HG03565 (cell line): ENCODE results near the gene POU2AF2.

Experiments
- ATAC-seq: cut with Tn5 transposase; IDR thresholded peaks from one replicate; pipeline ENCODE4 v1.9.1; 2021; ENCODE audit warnings: mild to moderate bottlenecking, moderate library complexity; ENCODE audit not compliant: unreplicated experiment

The POU2AF2 gene

GRCh38 chr11:111329306-111330204, 84.0 kb downstream of the POU2AF2 start:
- ATAC-seq, result no peak

GRCh38 chr11:111330234-111330893, 84.8 kb downstream of the POU2AF2 start:
- ATAC-seq, result no peak

DNA sequence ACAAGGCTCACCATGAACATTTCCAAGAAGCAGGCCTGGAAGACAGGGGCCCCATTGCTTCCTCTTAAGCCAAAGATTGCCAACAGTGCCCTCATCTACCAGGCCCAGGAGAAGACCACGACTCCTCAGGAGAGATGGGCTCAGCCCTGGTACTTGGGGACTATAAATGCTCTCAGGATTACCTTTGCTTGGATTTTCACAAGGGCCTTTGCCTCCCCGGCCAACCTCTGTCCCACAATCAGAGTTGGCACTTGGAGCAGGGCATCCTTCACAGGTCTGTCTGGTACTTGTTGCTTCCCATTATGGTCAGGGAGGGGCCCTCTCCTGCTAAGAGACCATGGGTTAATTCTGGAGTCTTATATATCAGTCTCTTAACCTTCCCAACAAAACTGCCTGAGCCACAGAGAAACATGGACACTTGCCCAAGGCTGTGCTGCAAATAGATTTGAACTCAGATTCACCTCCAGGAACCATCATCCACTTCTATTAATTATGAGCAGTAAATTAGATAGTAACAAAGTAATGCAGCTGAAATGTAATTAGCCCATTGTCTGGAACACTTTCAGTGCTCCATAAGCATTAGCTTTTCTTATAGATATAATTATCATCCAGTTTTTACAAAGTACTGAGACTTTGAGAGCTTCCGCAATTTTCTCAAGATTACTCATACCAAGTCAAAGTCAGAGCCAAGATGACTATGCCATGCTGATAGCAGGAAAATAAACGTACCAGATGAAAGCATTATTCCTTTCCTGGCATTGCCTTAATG, 86.4 kb downstream of the POU2AF2 start:
- no peak for ATAC-seq

- ATAC-seq, result no peak
Observed at GRCh38 chr11:111334532-111335502, 89.3 kb downstream of the POU2AF2 start.

GRCh38 chr11:111335549-111335948, 90.0 kb downstream of the POU2AF2 start:
- ATAC-seq, result no peak
